MG63 (cell line): ENCODE data around the gene IP6K1. TPM values are rescaled to one million over a fixed set of nuclear protein-coding genes. Genes with fewer than 3 reads are reported as not detected.
"Not testable (repeated sequence)": the region's sequence is repeated elsewhere in the genome, so short reads cannot be mapped to it uniquely, and the experiment has no call there.

ENCODE experiments used
- DNase-seq: peaks from one replicate; pipeline ENCODE4 v3.0.0-alpha.2; 2020
- H3K27me3 ChIP-seq: fragments of 250-450 bp; sonication (Bioruptor Pico); 2 replicates; pipeline ENCODE4 v1.5.1; 2020; ENCODE audit warnings: mild to moderate bottlenecking, moderate library complexity
- H3K36me3 ChIP-seq: fragments of 250-450 bp; sonication (Bioruptor Pico); 2 replicates; pipeline ENCODE4 v1.5.1; 2020; ENCODE audit warnings: mild to moderate bottlenecking, moderate library complexity
- H3K4me3 ChIP-seq: fragments of 250-450 bp; sonication (Bioruptor Pico); 2 replicates; pipeline ENCODE4 v1.5.1; 2020; ENCODE audit warnings: mild to moderate bottlenecking, moderate library complexity
- H3K9me3 ChIP-seq: fragments of 250-450 bp; sonication (Bioruptor Pico); 2 replicates; pipeline ENCODE4 v1.5.1; 2020; ENCODE audit warnings: mild to moderate bottlenecking, moderate library complexity
- total RNA-seq: library from RNA; depleted of rRNA; stranded (reverse); fragments of >200 nt; shearing (Covaris generic); gene quantifications from 2 replicates; pipeline ENCODE4 v1.2.3, GENCODE V29; 2014; ENCODE audit warnings: low replicate concordance; rRNA removed

The IP6K1 gene
- total RNA-seq: 10.9 and 19.5 TPM in 2 replicates

- Histone ChIP-seq H3K27me3 (no peaks in the 10 kb centered on the region), H3K36me3 (peaks cover 4% of the 10 kb centered on the region; the same call in 1 of the 2 replicates), H3K4me3 (peak within 1 kb of the TSS; percentile 92), H3K9me3 (no peaks in the 10 kb centered on the region)
- DNase-seq: peak; percentile 99
Observed at GRCh38 chr3:49786357-49787181, at the start of gene IP6K1. IP6K1 (minus strand) TSS chr3:49786542; CDS start chr3:49748040, 38,502 bp downstream.

- Histone ChIP-seq H3K36me3 (peaks cover 3% of the 10 kb centered on the region), H3K4me3 (no peak overlapping the region), H3K27me3 (no peaks in the 10 kb centered on the region), H3K9me3 (no peaks in the 10 kb centered on the region)
- DNase-seq: no peak
Observed at GRCh38 chr3:49831341-49831740, 45.0 kb upstream of the IP6K1 start.

- Histone ChIP-seq H3K27me3 (no peaks in the 10 kb centered on the region), H3K9me3 (no peaks in the 10 kb centered on the region), H3K36me3 (no peaks in the 10 kb centered on the region), H3K4me3 (no peak overlapping the region)
- no peak for DNase-seq
Observed at GRCh38 chr3:49826016-49826415, 39.7 kb upstream of the IP6K1 start.

- not testable (repeated sequence) for H3K9me3 ChIP-seq, H3K36me3 ChIP-seq, DNase-seq, H3K4me3 ChIP-seq, H3K27me3 ChIP-seq
Observed at GRCh38 chr3:49823131-49823530, 36.8 kb upstream of the IP6K1 start.

- Histone ChIP-seq H3K4me3 (peak within 1 kb of the TSS; percentile 46), H3K36me3 (no peaks in the 10 kb centered on the region), H3K27me3 (no peaks in the 10 kb centered on the region), H3K9me3 (no peaks in the 10 kb centered on the region)
- peak; percentile 61 for DNase-seq
Observed at GRCh38 chr3:49813497-49814174, 27.3 kb upstream of the IP6K1 start, which contains the start of gene UBA7. UBA7 (minus strand) TSS chr3:49813953; CDS start chr3:49813787, 166 bp downstream.

GRCh38 chr3:49812916-49813496 is 26.7 kb upstream of the IP6K1 start:
- Histone ChIP-seq H3K36me3 (no peaks in the 10 kb centered on the region), H3K27me3 (no peaks in the 10 kb centered on the region), H3K4me3 (peak overlapping the region; percentile 46), H3K9me3 (no peaks in the 10 kb centered on the region)
- no peak for DNase-seq

- H3K9me3 ChIP-seq: no peaks in the 10 kb centered on the region
- no peaks in the 10 kb centered on the region; the same call in 1 of the 2 replicates for H3K36me3 ChIP-seq
- no peak for DNase-seq
Observed at GRCh38 chr3:49807431-49808114, 21.2 kb upstream of the IP6K1 start.

GRCh38 chr3:49806850-49807249 is 20.5 kb upstream of the IP6K1 start:
- H3K36me3 ChIP-seq: no peaks in the 10 kb centered on the region; the same call in 1 of the 2 replicates
- H3K27me3 ChIP-seq: no peaks in the 10 kb centered on the region
- no peak for DNase-seq
- no peak overlapping the region for H3K4me3 ChIP-seq
- no peaks in the 10 kb centered on the region for H3K9me3 ChIP-seq

More at GRCh38 chr3:49807431-49808114, 21.2 kb upstream of the IP6K1 start:
- no peaks in the 10 kb centered on the region for H3K27me3 ChIP-seq
- no peak overlapping the region for H3K4me3 ChIP-seq

- no peaks in the 10 kb centered on the region for H3K27me3 ChIP-seq
- DNase-seq: no peak
- no peak overlapping the region for H3K4me3 ChIP-seq
Observed at GRCh38 chr3:49805897-49806701, 19.8 kb upstream of the IP6K1 start.

GRCh38 chr3:49805367-49805782 is 19.0 kb upstream of the IP6K1 start:
- peak; percentile 75 for DNase-seq
- no peaks in the 10 kb centered on the region for H3K9me3 ChIP-seq
- no peaks in the 10 kb centered on the region; the same call in 1 of the 2 replicates for H3K36me3 ChIP-seq
- no peak overlapping the region for H3K4me3 ChIP-seq
- no peaks in the 10 kb centered on the region for H3K27me3 ChIP-seq

More at GRCh38 chr3:49805897-49806701, 19.8 kb upstream of the IP6K1 start:
- H3K9me3 ChIP-seq: no peaks in the 10 kb centered on the region
- no peaks in the 10 kb centered on the region; the same call in 1 of the 2 replicates for H3K36me3 ChIP-seq

- Histone ChIP-seq H3K27me3 (no peaks in the 10 kb centered on the region), H3K4me3 (peak overlapping the region; percentile 79)
- DNase-seq: no peak
Observed at GRCh38 chr3:49804141-49805041, 18.0 kb upstream of the IP6K1 start.

GRCh38 chr3:49803465-49804140 is 17.3 kb upstream of the IP6K1 start:
- DNase-seq: peak; percentile 33
- H3K27me3 ChIP-seq: no peaks in the 10 kb centered on the region
- no peaks in the 10 kb centered on the region for H3K9me3 ChIP-seq
- H3K4me3 ChIP-seq: peak overlapping the region; percentile 79
- H3K36me3 ChIP-seq: no peaks in the 10 kb centered on the region; the same call in 1 of the 2 replicates

More at GRCh38 chr3:49804141-49805041, 18.0 kb upstream of the IP6K1 start:
- Histone ChIP-seq H3K36me3 (no peaks in the 10 kb centered on the region; the same call in 1 of the 2 replicates), H3K9me3 (no peaks in the 10 kb centered on the region)

GRCh38 chr3:49802719-49803464 is 16.6 kb upstream of the IP6K1 start, which contains the start of gene INKA1:
INKA1 (plus strand) TSS chr3:49803261; CDS start chr3:49803393, 132 bp downstream.
- peak; percentile 70 for DNase-seq
- H3K4me3 ChIP-seq: peak within 1 kb of the TSS; percentile 79
- no peaks in the 10 kb centered on the region; the same call in 1 of the 2 replicates for H3K36me3 ChIP-seq
- H3K27me3 ChIP-seq: no peaks in the 10 kb centered on the region
- no peaks in the 10 kb centered on the region for H3K9me3 ChIP-seq
